ENCODE measurements around the gene RD3L.

The RD3L gene

GRCh38 chr14:103891667-103892215, 50.6 kb downstream of the RD3L start:
- in situ Hi-C loops (cut with HindIII; ENCODE audit: low sequenced_read_pairs) = no loop called here
- TF ChIP-seq CTCF (IDR thresholded peaks at IDR 0.05; ENCODE audit: low read depth, low read length, missing control alignments) = no peak
- no peak for DNase-seq (ENCODE audit: low read depth)
- H3K4me3 ChIP-seq (ENCODE audit: low read depth, low read length) = no peak overlapping the region

- in situ Hi-C loops (cut with HindIII; ENCODE audit: low sequenced_read_pairs) = no loop called here
- no peak for TF ChIP-seq CTCF (IDR thresholded peaks at IDR 0.05; ENCODE audit: low read depth, low read length, missing control alignments)
- H3K4me3 ChIP-seq (ENCODE audit: low read depth, low read length) = no peak overlapping the region
- no peak for DNase-seq (ENCODE audit: low read depth)
Observed at GRCh38 chr14:103890821-103891666, 51.3 kb downstream of the RD3L start.

Data from astrocyte of the cerebellum (primary cell).